ENCODE results near the gene GLYAT.

GLYAT gene, protein sequence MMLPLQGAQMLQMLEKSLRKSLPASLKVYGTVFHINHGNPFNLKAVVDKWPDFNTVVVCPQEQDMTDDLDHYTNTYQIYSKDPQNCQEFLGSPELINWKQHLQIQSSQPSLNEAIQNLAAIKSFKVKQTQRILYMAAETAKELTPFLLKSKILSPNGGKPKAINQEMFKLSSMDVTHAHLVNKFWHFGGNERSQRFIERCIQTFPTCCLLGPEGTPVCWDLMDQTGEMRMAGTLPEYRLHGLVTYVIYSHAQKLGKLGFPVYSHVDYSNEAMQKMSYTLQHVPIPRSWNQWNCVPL

DNA sequence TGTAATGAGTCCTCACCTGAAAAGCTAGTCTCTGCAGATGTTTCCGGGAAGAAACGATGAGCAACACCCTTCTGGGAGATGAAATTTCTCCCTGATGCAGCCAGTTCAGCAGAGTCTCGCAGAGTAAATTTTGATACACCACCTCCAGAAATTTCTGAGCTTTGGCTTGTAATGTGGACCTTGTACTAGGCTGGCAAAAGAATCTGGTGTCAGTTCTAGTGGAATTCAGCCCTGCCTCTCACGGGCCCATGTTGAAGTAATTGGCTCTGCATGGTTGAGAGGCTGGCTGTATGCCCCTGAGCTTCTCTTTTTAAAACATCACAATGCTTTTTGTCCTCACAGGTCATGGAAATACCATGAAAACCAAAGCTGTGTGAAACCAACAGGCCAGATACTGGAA, at the start of gene GLYAT:
Gene GLYAT, minus strand, starts transcription at position 125 of the 400 bp plus-strand sequence. CDS start 7,447 bp downstream, outside the sequence.
- DNase-seq (ENCODE audit: low read depth) = no peak

- DNase-seq (ENCODE audit: low read depth) = no peak
These were observed 49.6 kb upstream of the GLYAT start for GRCh38 chr11:58781345-58781744.

GRCh38 chr11:58780578-58780977, 48.8 kb upstream of the GLYAT start:
- no peak for DNase-seq (ENCODE audit: low read depth)

DNA sequence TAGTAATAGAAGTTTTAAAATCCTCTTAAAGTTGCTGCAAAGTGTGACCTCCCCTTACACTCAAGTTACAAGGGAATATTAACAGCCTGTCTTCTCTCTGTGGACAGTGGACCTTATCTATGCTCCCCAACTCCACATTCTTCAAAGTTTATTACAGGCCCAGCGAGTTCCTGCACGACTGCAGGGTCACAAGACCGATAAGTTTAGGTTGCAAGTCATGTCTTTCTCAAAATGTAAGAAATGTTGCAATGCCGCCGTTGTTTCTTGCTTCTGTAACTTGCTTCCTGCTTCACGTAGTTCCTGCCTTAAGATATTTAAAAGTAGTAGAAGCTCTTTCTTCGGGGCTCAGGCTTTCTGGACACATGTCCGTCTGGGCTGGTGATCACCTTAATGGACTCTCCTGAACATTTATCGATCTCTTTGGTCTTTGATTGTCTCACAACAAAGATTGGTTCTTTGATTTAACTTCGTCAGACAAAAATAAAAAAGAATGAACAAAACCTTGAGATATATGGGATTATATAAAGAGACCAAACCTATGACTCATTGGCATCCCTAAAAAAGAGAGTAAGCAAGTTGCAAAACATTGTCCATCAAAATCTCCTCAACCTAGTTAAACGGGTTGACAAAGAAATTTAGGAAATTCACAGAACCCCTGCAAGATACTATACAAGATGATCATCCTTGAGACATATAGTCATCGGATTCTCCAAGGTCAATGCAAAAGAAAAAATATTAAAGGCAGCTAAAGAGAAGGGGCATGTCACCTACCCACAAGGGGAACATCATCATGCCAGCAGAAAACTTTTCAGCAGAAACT, 45.4 kb upstream of the GLYAT start:
- DNase-seq (ENCODE audit: low read depth) = no peak

GRCh38 chr11:58775066-58775708, 43.4 kb upstream of the GLYAT start:
- DNase-seq (ENCODE audit: low read depth) = no peak

DNA sequence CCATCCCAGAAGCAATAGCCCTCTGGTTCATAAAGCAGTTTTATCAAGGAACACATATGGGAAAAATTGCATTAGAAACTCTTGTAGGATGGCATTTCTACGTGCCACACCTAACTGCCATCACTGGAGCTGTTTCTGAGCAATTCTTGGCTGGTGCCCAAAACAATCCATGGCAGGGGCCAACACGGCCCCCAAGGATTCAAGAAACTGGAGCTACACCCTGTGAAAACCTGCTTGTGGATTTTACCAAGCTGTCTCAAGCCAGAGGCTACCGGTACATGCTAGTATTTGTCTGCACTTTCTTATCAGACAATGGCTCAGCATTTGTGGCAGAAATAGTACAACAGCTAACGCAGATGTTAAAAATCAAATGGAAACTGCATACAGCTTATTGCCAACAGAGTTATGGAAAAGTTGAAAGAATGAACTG, 42.4 kb upstream of the GLYAT start:
- DNase-seq (ENCODE audit: low read depth) = no peak

GRCh38 chr11:58773337-58773736, 41.6 kb upstream of the GLYAT start:
- no peak for DNase-seq (ENCODE audit: low read depth)

GRCh38 chr11:58772329-58773285, 40.9 kb upstream of the GLYAT start:
- no peak for DNase-seq (ENCODE audit: low read depth)

DNA sequence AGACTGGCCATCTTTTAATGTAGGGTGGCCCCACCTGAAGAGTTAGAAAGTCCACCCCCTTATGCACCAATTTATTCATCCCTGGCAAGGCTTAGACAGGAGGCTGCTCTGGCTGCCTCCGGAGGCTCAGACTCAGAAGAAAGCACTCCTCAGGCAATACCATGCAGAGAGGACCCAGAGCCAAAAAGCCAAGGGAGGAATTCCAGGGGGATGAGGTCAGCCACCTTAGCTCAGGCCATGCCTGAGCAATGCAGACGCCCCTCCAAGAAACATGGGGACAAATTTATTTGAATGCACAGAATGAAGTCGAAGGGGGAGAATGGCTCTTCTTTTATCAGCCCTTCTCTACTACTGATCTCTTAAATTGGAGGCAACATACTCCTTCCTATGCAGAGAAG, 39.7 kb upstream of the GLYAT start:
- DNase-seq (ENCODE audit: low read depth) = no peak

DNA sequence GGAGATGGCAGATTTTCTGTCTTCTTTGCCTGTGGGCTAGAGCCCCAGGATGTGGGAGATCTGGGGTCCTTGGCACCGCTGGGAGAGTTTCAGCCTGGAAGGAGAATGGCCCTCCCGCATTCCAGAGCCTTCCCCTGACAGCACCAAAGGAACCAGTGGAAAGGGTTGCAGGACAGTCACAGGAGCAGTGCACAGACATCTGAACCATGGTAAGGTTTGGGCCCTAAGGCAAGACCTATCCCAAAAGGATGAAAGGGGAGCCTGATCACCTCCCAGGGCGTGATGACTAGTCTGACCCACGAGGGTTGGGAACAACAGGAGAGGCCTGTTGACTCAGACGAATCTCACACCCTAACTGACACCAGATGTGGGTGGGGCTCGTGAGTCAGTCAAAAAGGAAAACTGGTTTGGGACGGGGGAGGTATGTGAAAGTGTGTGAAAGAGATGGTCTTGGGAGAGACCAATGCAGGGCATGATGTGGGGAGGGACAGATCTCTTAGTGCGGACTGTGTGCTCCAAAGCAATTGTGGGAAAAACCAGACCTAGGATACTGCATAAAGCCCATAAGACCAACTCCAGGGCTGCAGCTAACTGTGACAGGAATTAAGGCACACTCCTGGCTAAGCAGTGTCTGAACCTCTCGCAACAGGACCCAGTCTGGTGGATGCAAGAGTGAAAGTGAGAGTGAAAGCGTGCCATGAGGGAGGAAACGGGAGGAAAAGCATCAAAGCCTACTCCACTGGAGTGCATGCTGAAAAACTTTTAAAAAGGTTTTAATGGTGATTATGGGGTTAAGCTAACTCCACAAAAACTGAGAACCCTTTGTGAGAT, 39.1 kb upstream of the GLYAT start:
- no peak for DNase-seq (ENCODE audit: low read depth)

- no peak for DNase-seq (ENCODE audit: low read depth)
These were observed 38.4 kb upstream of the GLYAT start for GRCh38 chr11:58770166-58770565.

GRCh38 chr11:58769308-58769707, 37.6 kb upstream of the GLYAT start:
- no peak for DNase-seq (ENCODE audit: low read depth)

DNA sequence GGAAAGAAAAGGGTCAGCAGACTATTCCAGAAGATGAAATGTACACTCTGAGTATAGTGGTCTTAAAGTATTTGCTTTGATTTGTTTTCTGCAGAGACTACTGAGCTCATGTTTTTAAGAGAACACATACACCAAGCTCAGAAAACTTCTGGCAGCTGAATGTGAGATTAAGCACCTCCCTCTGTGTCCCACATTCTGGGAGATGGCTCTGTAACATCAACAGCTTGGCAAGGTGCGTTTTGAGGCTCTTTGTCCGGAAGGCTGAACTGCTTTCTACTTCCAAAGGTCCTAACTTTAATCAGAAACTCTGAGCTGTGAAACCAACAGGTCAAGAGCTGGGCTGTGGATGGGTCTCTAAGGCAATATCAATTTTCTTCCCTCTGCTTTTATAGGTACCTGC, 36.4 kb upstream of the GLYAT start:
- DNase-seq (ENCODE audit: low read depth) = no peak

DNA sequence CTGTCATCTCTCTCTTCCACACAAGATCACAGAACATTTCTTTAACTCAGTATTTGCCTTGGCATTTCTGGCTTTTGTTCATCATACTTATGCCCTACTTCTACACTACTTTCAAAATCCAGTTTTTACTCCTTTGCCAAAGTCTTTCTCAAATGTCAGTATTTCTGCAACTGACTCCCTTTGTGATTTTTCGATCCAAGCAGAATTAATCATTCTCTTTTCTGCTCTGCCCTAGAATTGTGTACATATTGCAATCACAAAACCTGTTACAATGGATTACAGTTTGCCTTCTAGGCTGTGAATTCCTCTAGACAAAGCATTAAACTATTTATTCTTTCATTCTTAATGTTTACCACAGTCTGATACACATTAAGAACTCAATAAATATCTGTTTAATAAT, 33.3 kb upstream of the GLYAT start:
- no peak for DNase-seq (ENCODE audit: low read depth)

DNA sequence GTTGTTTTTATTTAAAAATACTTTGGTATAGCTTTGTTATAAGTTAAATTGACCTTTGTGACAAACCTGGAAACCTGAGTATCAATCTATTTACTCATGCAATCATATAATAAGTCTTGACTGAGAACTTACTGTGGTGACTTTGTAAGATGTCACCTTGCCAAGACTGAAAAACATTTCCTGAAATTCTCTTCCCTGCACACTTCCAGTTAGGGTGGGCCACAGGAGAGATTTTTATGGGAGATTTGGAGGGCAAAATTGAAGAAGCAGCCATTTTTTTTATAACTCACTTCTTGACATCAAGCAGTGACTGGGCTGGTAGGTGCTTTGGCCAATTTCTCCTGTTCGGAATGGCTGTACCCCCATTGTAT, 31.4 kb upstream of the GLYAT start:
- no peak for DNase-seq (ENCODE audit: low read depth)

DNA sequence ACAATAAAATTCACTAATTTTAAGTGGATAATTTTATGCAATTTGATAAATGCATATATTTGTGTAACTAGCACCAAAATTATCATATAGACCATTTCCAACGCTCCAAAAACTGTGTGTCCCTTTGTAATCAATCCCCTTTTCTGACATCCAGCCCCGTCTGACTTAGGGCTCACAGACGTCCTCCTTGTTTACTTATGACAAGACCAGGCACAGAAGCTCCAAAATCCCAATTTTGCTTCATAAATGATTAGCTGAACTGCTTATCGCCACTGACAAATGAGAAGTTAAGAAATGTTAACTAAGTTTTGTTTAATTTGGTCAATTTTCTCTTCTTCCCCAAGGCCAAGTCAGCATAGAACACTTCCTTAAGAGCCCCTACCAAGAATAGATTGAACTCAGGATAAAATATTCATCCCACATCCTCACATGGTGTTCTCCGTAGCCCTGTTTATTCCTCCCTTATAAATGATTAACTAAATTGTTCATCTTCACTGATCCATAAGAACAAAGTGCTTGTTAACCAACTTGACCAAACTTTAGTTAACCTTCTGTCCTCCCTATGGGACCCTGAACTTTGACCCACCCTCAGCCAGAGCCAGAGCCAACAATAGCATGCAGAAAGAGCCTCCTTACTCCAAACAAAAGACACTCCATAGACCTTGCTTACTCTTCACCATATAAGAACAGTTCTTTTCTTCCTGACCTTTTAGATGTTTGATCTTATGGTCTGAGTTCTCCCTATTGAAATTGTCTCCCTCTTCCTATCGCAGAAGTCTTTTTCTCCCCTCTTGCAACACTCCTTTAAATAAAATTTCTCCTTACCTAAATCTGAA, 30.8 kb upstream of the GLYAT start:
- DNase-seq (ENCODE audit: low read depth) = no peak

DNA sequence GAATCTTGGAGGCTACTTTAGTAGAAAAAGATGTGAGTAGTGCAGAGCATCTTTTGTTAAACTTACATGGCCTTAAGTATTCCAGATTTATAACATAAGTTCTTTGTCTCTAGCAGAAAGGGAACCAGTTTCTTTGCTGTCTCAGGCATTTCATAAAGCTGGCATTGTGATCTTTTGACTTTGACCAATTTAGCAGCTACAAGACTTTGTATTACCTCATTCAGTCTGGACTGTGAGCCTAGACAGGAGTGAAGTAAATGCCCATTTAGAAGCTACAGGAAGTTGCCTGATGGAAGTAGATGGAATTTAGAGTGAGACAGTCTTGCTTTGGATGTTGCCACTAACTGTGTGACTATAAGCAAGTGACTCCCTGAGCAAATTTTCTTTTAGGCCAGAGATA, 25.7 kb upstream of the GLYAT start:
- no peak for DNase-seq (ENCODE audit: low read depth)

- DNase-seq (ENCODE audit: low read depth) = no peak
These were observed 14.1 kb upstream of the GLYAT start for GRCh38 chr11:58745705-58746364.

DNA sequence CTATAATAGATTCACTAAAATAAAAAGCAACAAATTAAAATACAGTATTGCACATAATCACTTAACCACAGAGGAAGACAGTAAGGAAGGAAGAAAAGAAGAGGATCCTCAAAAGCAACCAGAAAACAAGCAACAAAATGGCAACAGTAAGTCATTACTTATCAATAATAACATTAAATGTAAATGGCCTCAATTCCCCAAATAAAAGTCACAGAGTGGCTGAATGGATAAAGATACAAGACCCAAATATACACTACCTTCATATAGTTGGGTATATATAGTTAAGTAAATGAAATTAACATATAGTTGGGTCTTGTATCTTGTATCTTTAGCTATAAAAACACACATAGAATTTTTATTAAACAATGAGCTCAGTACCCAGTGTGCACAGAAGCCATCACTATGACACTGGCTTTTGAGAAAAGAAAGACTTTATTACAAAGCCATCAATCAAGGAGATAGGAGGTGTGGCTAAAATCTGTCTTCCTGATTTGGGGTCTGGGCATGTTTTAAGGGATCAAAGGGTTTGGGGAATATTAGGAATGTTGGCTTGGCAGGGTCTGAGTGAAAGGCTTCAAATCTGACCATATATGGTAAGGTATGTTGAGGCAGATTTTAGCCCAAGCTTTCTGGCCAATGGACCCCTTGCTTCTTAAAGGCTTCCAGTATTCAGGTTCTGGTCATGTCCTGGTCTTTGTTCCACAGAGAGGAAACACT, 13.4 kb upstream of the GLYAT start:
- DNase-seq (ENCODE audit: low read depth) = no peak
